ENCODE data around the gene TRAPPC8.

Gene TRAPPC8

DNA sequence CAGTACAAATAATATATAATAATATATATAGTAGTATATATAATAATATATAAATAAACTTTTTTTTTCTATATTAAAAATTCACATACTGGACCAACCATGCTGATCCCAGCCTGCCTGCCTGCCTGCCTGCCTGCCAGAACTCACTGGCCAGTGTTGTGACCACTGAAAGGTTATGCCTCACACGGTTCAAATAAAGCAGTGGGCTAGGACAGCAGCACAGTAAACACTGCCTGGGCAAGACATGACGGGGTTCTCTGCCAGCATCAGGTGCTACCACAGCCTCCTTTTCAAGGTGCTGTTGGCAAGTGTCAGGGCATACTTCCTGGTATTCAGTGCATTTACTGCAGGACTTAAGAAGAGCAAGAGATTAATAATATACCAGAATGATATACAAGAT, 67.6 kb downstream of the TRAPPC8 start:
- TF ChIP-seq, protein P1, sequence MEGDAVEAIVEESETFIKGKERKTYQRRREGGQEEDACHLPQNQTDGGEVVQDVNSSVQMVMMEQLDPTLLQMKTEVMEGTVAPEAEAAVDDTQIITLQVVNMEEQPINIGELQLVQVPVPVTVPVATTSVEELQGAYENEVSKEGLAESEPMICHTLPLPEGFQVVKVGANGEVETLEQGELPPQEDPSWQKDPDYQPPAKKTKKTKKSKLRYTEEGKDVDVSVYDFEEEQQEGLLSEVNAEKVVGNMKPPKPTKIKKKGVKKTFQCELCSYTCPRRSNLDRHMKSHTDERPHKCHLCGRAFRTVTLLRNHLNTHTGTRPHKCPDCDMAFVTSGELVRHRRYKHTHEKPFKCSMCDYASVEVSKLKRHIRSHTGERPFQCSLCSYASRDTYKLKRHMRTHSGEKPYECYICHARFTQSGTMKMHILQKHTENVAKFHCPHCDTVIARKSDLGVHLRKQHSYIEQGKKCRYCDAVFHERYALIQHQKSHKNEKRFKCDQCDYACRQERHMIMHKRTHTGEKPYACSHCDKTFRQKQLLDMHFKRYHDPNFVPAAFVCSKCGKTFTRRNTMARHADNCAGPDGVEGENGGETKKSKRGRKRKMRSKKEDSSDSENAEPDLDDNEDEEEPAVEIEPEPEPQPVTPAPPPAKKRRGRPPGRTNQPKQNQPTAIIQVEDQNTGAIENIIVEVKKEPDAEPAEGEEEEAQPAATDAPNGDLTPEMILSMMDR (IDR thresholded peaks at IDR 0.05; ENCODE audit: low read depth, low read length): no peak
- DNase-seq (ENCODE audit: extremely low read depth, low read depth): no peak

DNA sequence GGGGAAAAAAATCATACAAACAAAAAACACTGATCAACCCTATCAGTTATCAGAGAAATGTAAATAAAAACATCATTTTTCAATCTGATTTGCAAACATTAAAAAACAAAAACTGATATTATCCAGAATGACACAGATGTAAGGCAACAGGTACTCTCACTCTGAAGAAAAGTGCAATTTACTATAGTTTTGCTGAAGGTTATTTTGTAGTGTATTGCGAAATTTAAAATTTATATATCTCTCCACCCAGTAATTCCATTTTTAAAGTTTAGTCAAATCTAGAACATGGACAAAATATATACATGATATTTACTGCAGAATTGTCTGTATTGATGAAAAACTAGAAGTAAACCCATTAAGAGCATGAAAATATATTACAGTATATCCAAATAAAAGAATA, 79.8 kb downstream of the TRAPPC8 start:
- no peak for DNase-seq (ENCODE audit: extremely low read depth, low read depth)
- TF ChIP-seq, protein P1 (IDR thresholded peaks at IDR 0.05; ENCODE audit: low read depth, low read length): no peak

DNA sequence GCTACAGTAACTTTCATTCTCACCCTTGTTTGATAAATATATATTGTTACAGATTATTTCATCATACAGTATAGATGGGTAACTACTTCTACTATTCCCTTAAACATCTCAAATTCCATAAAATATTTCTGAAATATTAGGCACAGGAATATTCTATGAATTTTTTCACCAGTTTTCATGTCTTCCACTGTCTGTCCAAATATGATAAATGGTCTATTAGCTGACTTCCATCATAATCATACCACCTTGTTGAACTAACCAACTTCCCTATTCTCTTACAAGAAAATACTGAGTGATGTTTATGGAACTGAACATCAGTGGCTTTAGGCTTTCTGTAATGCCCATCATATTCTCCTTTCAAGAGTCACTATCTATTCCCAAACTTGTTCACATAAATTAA, 82.4 kb downstream of the TRAPPC8 start:
- TF ChIP-seq, protein P1 (IDR thresholded peaks at IDR 0.05; ENCODE audit: low read depth, low read length): no peak
- DNase-seq (ENCODE audit: extremely low read depth, low read depth): no peak

DNA sequence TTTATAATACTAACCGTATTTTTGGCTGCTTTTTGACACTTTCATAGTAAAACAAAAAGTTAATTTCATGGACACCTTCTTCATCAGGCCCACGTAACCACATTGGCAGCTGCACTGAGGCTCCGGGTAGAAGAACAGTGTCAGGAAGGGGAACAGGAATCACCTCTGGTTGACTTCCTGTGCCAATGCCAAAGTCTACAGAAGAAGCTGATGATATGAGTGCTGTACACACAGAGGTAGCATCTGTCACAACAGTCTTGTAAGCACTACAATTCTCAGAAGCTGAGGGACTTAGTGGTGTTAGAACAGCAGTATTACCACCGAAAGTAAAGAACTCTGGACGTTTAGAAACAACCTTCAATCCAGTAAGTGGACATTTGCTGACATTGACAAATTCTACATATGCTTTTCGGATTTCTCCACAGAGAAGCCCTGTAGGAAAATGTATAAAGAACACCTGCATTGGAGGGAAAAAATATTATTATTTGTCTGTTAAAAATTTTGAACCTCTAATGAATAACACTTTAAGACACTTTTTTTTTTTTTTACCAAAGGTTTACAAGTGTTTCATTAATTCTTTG, 85.3 kb downstream of the TRAPPC8 start:
- no peak for DNase-seq (ENCODE audit: extremely low read depth, low read depth)
- TF ChIP-seq, protein P1 (IDR thresholded peaks at IDR 0.05; ENCODE audit: low read depth, low read length): no peak

DNA sequence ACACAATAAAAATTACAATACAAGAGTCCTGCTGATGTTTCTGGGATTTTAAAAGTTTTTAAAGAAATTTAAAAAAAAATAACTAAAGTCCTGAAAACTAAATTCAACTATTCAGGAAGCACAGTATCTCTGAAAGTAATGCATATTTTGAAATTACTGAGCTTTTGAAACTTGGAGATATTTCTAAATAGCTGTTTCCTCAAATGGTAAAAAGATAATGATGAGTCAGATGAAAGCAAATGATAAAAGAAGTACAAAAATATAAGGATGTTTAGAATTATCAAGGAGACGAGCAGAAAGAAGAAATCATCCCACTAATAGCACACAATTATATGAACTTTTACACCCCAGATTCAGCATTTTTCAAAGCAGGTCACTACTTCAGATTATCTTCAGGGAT, 92.1 kb downstream of the TRAPPC8 start:
- TF ChIP-seq, protein P1 (IDR thresholded peaks at IDR 0.05; ENCODE audit: low read depth, low read length): no peak
- no peak for DNase-seq (ENCODE audit: extremely low read depth, low read depth)

DNA sequence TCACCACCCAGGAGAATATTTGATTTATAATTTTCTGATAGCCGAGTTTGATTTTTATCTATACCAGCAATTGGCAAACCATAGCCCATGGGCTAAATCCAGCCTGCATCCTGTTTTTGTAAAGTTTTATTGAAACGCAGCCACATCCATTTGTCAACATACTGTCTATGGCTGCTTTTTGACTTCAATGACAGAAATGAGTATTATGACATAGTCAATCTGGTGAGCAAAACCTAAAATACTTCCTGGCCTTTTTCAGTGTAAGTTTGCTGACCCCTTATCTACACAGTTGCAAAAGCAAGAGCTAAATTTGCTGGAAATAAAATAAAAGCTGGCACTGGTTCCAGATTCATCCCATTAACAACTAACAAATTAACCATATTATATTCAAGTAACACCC, 102.4 kb downstream of the TRAPPC8 start:
- DNase-seq (ENCODE audit: extremely low read depth, low read depth): no peak
- TF ChIP-seq, protein P1 (IDR thresholded peaks at IDR 0.05; ENCODE audit: low read depth, low read length): no peak

DNA sequence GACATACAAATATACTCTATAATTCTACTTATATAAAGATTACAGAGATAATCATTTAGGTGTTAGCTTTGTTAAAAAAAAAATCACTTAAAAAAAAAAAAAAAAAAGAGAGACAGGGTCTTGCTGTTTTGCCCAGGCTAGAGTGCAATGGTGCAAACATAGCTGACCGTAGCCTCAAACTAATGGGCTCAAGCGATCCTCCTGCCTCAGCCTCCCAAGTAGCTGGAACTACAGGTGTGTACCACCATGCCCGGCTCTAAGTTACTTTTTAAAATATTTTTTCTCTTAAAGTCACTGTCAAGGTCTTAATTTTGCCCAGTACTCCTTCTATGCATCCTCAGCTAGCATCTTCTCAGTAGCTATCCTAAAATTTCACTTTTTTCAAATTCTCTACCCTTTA, 105.0 kb downstream of the TRAPPC8 start:
- no peak for DNase-seq (ENCODE audit: extremely low read depth, low read depth)
- TF ChIP-seq, protein P1 (IDR thresholded peaks at IDR 0.05; ENCODE audit: low read depth, low read length): no peak
